Kidney (tissue), 14 donors: ENCODE results near the gene PGPEP1. TPM values are rescaled to one million over a fixed set of nuclear protein-coding genes. Genes with fewer than 3 reads are reported as not detected.

ENCODE experiments used
- DNase-seq, 5 donors: peaks; one replicate each; pipeline ENCODE4 v3.0.0-alpha.2; 2013 to 2020
- FAIRE-seq: peaks from 2 replicates; lab custom pipeline; 2012; peaks lifted over from hg19 to GRCh38; lab: Jason Lieb, UNC
- H3K27ac ChIP-seq, 2 donors: one replicate each; pipeline ENCODE4 v1.7.0; 2013; ENCODE audit warnings: low read depth in 2 of 2, low read length in 2 of 2, inconsistent platforms in 1 of 2
- H3K27me3 ChIP-seq: one replicate; pipeline ENCODE4 v1.7.1; 2013; ENCODE audit warnings: low read length, inconsistent platforms; ENCODE audit not compliant: control insufficient read depth, insufficient read depth
- H3K36me3 ChIP-seq, 3 donors: one replicate each; pipeline versions ENCODE4 v1.7.0 to v1.7.1; 2013; ENCODE audit warnings: low read length in 3 of 3, control low read depth in 1 of 3, inconsistent platforms in 1 of 3; ENCODE audit not compliant: insufficient read depth in 3 of 3, control insufficient read depth in 2 of 3
- H3K4me1 ChIP-seq, 3 donors: one replicate each; pipeline versions ENCODE4 v1.7.0 to v1.7.1; 2013; ENCODE audit warnings: low read length in 3 of 3, inconsistent platforms in 1 of 3, low read depth in 1 of 3; ENCODE audit not compliant: control insufficient read depth in 2 of 3, insufficient read depth in 2 of 3
- H3K4me3 ChIP-seq, 3 donors: one replicate each; pipeline versions ENCODE4 v1.7.0 to v1.8.1; 2013; ENCODE audit warnings: low read length in 3 of 3, control low read depth in 1 of 3, inconsistent platforms in 1 of 3
- H3K9ac ChIP-seq, 3 donors: one replicate each; pipeline versions ENCODE4 v1.7.0 to v1.7.1; 2013; ENCODE audit warnings: low read length in 3 of 3, control low read depth in 1 of 3, inconsistent platforms in 1 of 3
- H3K9me3 ChIP-seq, 3 donors: one replicate each; pipeline versions ENCODE4 v1.7.0 to v1.7.1; 2013; ENCODE audit warnings: low read length in 3 of 3, control low read depth in 1 of 3, inconsistent platforms in 1 of 3; ENCODE audit not compliant: control insufficient read depth in 2 of 3, insufficient read depth in 1 of 3
- CTCF ChIP-seq: IDR thresholded peaks from 3 replicates; pipeline ENCODE4 v1.5.1; 2012; ENCODE audit warnings: mild to moderate bottlenecking, moderate library complexity, borderline replicate concordance; ENCODE audit not compliant: insufficient read depth; ENCODE audit errors: extremely low read depth
- intact Hi-C: fragments of 100-400 bp; cut with DNase I; formaldehyde crosslinking; loops from one replicate; pipeline ENCODE4 v1.11.1; 2022
- polyA plus RNA-seq: library from polyadenylated mRNA; stranded (reverse); fragments of 350-450 nt; fragmentation: Illumina TruSeq; extraction: RNeasy Lipid Tissue Mini Kit (QIAGEN cat#74804); gene quantifications from one replicate; pipeline ENCODE4 v1.2.3, GENCODE V29; 2014; ENCODE audit warnings: low read depth, low replicate concordance; ENCODE audit not compliant: insufficient read depth
- total RNA-seq: library from RNA; stranded (reverse); fragmentation: NEBNext Ultra II Directional; extraction: Animal tissue kit (Norgen Biotek cat#: 25700); gene quantifications from one replicate; pipeline ENCODE4 v1.2.1, GENCODE V29; 2021
- donor health status: control.
- donor health status: control.
- donor health status: control.
- donor health status: control.
- donor health status: control.
- donor health status: DM: yes; HTN: yes; CAD: no.
- donor health status: Normal renal cell carcinoma (clear cell type).

The PGPEP1 gene
- total and polyA plus RNA-seq, 2 donors from 2014 or later: 54.5 to 76.1 TPM

GRCh38 chr19:18414504-18415177 is 74.2 kb downstream of the PGPEP1 start:
- H3K9ac ChIP-seq: peak overlapping the region in 1 of 3 donors; percentile 3
- peak overlapping the region; percentile 82 to 95 for H3K27ac ChIP-seq
- intact Hi-C loops: no loop called here
- peaks cover 3 to 33% (median 11%) of the 10 kb centered on the region in 3 donors for H3K4me1 ChIP-seq
- DNase-seq (peak in 4 of 5 donors; percentile 60 to 83 (median 78)), FAIRE-seq (no peak)
- H3K27me3 ChIP-seq: no peaks in the 10 kb centered on the region
- no peaks in the 10 kb centered on the region for H3K36me3 ChIP-seq
- no peaks in the 10 kb centered on the region for H3K9me3 ChIP-seq
- H3K4me3 ChIP-seq: peak overlapping the region in 2 of 3 donors; percentile 20 to 25
- no peak for TF ChIP-seq CTCF

GRCh38 chr19:18415178-18415867 is 74.9 kb downstream of the PGPEP1 start:
- intact Hi-C loops: no loop called here
- Histone ChIP-seq H3K9ac (peak overlapping the region in 1 of 3 donors; percentile 40), H3K27ac (peak overlapping the region; percentile 82 to 95), H3K4me3 (peak overlapping the region in 2 of 3 donors; percentile 25 to 30), H3K36me3 (no peaks in the 10 kb centered on the region), H3K9me3 (no peaks in the 10 kb centered on the region), H3K4me1 (peaks cover 3 to 33% (median 11%) of the 10 kb centered on the region in 3 donors), H3K27me3 (no peaks in the 10 kb centered on the region)
- TF ChIP-seq CTCF: no peak
- no peak for FAIRE-seq
- DNase-seq: peak; percentile 86 to 96 (median 93)

- peak; percentile 96 to 98 (median 97) for DNase-seq
- H3K27ac ChIP-seq: peak overlapping the region; percentile 82 to 95
- peak overlapping the region in 2 of 3 donors; percentile 26 to 69 for H3K9ac ChIP-seq
- intact Hi-C loops: no loop called here
- H3K4me1 ChIP-seq: peaks cover 3 to 39% (median 11%) of the 10 kb centered on the region in 3 donors
- FAIRE-seq: no peak
- H3K36me3 ChIP-seq: no peaks in the 10 kb centered on the region
- no peaks in the 10 kb centered on the region for H3K27me3 ChIP-seq
- TF ChIP-seq CTCF: no peak
- no peaks in the 10 kb centered on the region for H3K9me3 ChIP-seq
- peak overlapping the region in 2 of 3 donors; percentile 39 to 52 for H3K4me3 ChIP-seq
Observed at GRCh38 chr19:18416778-18417249, 76.4 kb downstream of the PGPEP1 start.
